Measurements from ENCODE around the gene ATG7.

DNA sequence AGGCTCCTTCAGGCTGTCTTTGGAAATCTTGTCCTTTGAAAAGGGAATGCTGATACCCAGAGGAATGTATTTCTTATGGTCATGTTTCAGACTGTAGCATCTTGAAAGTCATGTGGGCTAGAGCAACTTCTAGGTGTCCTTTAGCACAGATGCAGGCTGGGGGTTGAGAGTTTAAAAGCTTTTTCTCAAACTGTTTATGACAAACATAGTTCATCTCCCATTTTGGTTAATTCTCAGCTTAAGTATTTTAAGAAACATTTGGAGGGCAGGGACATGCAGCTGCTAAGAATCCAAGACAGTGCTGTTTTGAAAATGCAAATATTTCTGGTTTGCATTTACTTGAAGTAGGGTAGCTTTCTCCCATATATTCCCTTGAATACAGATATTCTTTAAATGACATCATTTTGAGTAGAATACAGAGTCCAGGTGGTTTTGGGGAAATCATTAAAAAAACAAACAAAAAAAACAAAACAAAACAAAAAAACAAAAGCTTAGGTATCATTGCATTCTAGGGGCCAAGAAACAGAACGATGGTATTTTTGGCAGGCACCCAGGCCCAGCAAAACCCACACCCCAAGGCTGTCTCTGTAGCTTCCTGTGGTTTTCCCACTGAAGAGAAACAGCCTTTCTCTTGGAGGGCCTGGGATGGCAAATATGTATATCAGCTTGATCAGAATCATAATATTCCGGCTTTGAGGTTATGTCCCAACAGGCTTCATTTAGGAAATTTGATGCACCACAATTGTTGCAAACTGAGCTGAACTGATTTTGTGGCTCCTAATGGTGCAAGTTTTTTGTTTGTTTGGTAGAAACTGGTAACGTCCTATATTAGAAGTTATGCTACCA, 120.0 kb downstream of the ATG7 start:
- TF ChIP-seq NFYB (IDR thresholded peaks at IDR 0.05; ENCODE audit: insufficient read depth, low read depth, low read length) (no peak), RAD21 (IDR thresholded peaks at IDR 0.05; ENCODE audit: insufficient read depth, low read depth, low read length) (no peak), YY1 (IDR thresholded peaks at IDR 0.05; ENCODE audit: low read depth, low read length) (no peak), ZNF24 (IDR thresholded peaks at IDR 0.05) (no peak), POLR2AphosphoS5 (IDR thresholded peaks at IDR 0.05; ENCODE audit: low read length) (no peak), POLR2A (IDR thresholded peaks at IDR 0.05; ENCODE audit: low read depth, low read length) (no peak), TCF12 (IDR thresholded peaks at IDR 0.05; ENCODE audit: low read depth, low read length) (no peak), CEBPB (IDR thresholded peaks at IDR 0.05; ENCODE audit: borderline replicate concordance in 1 of 2, low read depth in 2 of 2, low read length in 2 of 2) (no peak)
- TF ChIP-seq, protein P1, sequence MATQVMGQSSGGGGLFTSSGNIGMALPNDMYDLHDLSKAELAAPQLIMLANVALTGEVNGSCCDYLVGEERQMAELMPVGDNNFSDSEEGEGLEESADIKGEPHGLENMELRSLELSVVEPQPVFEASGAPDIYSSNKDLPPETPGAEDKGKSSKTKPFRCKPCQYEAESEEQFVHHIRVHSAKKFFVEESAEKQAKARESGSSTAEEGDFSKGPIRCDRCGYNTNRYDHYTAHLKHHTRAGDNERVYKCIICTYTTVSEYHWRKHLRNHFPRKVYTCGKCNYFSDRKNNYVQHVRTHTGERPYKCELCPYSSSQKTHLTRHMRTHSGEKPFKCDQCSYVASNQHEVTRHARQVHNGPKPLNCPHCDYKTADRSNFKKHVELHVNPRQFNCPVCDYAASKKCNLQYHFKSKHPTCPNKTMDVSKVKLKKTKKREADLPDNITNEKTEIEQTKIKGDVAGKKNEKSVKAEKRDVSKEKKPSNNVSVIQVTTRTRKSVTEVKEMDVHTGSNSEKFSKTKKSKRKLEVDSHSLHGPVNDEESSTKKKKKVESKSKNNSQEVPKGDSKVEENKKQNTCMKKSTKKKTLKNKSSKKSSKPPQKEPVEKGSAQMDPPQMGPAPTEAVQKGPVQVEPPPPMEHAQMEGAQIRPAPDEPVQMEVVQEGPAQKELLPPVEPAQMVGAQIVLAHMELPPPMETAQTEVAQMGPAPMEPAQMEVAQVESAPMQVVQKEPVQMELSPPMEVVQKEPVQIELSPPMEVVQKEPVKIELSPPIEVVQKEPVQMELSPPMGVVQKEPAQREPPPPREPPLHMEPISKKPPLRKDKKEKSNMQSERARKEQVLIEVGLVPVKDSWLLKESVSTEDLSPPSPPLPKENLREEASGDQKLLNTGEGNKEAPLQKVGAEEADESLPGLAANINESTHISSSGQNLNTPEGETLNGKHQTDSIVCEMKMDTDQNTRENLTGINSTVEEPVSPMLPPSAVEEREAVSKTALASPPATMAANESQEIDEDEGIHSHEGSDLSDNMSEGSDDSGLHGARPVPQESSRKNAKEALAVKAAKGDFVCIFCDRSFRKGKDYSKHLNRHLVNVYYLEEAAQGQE (IDR thresholded peaks at IDR 0.05; ENCODE audit: low read depth, low read length): no peak
- TF ChIP-seq, protein P2, sequence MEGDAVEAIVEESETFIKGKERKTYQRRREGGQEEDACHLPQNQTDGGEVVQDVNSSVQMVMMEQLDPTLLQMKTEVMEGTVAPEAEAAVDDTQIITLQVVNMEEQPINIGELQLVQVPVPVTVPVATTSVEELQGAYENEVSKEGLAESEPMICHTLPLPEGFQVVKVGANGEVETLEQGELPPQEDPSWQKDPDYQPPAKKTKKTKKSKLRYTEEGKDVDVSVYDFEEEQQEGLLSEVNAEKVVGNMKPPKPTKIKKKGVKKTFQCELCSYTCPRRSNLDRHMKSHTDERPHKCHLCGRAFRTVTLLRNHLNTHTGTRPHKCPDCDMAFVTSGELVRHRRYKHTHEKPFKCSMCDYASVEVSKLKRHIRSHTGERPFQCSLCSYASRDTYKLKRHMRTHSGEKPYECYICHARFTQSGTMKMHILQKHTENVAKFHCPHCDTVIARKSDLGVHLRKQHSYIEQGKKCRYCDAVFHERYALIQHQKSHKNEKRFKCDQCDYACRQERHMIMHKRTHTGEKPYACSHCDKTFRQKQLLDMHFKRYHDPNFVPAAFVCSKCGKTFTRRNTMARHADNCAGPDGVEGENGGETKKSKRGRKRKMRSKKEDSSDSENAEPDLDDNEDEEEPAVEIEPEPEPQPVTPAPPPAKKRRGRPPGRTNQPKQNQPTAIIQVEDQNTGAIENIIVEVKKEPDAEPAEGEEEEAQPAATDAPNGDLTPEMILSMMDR (IDR thresholded peaks at IDR 0.05 in 2 of 3, conservative IDR thresholded peaks at IDR 0.05 in 1 of 3; ENCODE audit: control insufficient read depth in 2 of 3, extremely low read depth in 1 of 3, insufficient read depth in 1 of 3, low read depth in 3 of 3, low read length in 3 of 3): no peak
